ENCODE measurements around the gene USH2A.

The USH2A gene, protein sequence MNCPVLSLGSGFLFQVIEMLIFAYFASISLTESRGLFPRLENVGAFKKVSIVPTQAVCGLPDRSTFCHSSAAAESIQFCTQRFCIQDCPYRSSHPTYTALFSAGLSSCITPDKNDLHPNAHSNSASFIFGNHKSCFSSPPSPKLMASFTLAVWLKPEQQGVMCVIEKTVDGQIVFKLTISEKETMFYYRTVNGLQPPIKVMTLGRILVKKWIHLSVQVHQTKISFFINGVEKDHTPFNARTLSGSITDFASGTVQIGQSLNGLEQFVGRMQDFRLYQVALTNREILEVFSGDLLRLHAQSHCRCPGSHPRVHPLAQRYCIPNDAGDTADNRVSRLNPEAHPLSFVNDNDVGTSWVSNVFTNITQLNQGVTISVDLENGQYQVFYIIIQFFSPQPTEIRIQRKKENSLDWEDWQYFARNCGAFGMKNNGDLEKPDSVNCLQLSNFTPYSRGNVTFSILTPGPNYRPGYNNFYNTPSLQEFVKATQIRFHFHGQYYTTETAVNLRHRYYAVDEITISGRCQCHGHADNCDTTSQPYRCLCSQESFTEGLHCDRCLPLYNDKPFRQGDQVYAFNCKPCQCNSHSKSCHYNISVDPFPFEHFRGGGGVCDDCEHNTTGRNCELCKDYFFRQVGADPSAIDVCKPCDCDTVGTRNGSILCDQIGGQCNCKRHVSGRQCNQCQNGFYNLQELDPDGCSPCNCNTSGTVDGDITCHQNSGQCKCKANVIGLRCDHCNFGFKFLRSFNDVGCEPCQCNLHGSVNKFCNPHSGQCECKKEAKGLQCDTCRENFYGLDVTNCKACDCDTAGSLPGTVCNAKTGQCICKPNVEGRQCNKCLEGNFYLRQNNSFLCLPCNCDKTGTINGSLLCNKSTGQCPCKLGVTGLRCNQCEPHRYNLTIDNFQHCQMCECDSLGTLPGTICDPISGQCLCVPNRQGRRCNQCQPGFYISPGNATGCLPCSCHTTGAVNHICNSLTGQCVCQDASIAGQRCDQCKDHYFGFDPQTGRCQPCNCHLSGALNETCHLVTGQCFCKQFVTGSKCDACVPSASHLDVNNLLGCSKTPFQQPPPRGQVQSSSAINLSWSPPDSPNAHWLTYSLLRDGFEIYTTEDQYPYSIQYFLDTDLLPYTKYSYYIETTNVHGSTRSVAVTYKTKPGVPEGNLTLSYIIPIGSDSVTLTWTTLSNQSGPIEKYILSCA (N-terminal part only)

DNA sequence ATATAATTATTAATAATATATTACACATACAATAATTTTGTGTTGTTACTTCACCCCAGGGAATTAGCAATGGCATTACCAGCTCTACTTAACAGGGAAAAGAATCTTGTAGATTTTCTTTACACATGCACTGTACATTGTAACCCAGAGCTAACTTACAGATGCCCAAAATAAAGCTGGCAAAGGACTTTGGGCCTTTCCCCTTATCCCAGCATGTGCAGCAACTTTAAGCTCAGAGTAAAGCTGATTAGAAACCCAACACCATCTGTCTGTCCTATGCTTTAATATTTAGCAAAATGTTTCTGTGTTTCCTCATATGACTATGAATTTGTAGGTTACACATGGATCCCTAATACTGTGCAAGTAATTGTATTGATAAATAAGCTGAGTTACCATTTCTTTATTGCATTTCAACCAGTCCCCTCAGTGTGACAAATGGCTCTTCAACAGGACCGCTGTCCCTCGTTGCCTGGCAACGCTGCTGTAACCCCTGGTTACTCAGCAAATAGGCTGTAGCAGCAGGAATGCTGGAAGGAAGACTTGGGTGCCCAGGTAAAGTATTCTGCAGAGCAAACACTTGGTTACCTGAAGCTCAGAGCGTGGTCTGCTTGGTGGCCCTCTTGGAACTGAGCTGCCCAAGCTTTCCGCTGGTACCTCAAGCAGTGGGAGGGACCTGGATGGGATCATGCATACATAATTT is at the start of gene USH2A:
USH2A (minus strand) TSS at position 628 of the 700 bp plus-strand sequence. CDS start 1,112 bp downstream, outside the sequence.
- Histone ChIP-seq H3K4me2 (ENCODE audit: low read depth, low read length, poor library complexity, severe bottlenecking) (no peak within 1 kb of the TSS), H4K20me1 (ENCODE audit: insufficient read depth, low read length, poor library complexity, severe bottlenecking) (no peaks in the 10 kb centered on the region), H3K27me3 (ENCODE audit: insufficient read depth, low read length, poor library complexity, severe bottlenecking) (no peaks in the 10 kb centered on the region), H3K9ac (ENCODE audit: low read depth, low read length, poor library complexity, severe bottlenecking) (no peak within 1 kb of the TSS), H3K4me3 (ENCODE audit: low read length, poor library complexity, severe bottlenecking) (no peak within 1 kb of the TSS), H2AFZ (ENCODE audit: low read length) (no peak within 1 kb of the TSS), H3K4me1 (ENCODE audit: insufficient read depth, low read length, poor library complexity, severe bottlenecking) (no peaks in the 10 kb centered on the region), H3K79me2 (ENCODE audit: insufficient read depth, low read length) (no peaks in the 10 kb centered on the region), H3F3A (ENCODE audit: low read depth) (no peaks in the 10 kb centered on the region), H3K9me3 (ENCODE audit: insufficient read depth, low read depth, low read length) (no peaks in the 10 kb centered on the region), H3K9me2 (replicated peaks; ENCODE audit: low read depth, low read length) (no peaks in the 10 kb centered on the region), H3K36me3 (ENCODE audit: insufficient read depth, low read length) (no peaks in the 10 kb centered on the region)
- no peak for TF ChIP-seq CTCF (conservative IDR thresholded peaks at IDR 0.05; ENCODE audit: low read length)
- no peak for TF ChIP-seq EZH2phosphoT487 (IDR thresholded peaks at IDR 0.05; ENCODE audit: borderline replicate concordance)

- Histone ChIP-seq H3K4me1 (ENCODE audit: insufficient read depth, low read length, poor library complexity, severe bottlenecking) (no peaks in the 10 kb centered on the region), H4K20me1 (ENCODE audit: insufficient read depth, low read length, poor library complexity, severe bottlenecking) (no peaks in the 10 kb centered on the region), H2AFZ (ENCODE audit: low read length) (no peak overlapping the region), H3K36me3 (ENCODE audit: insufficient read depth, low read length) (no peaks in the 10 kb centered on the region), H3K9me3 (ENCODE audit: insufficient read depth, low read depth, low read length) (no peaks in the 10 kb centered on the region), H3K4me3 (ENCODE audit: low read length, poor library complexity, severe bottlenecking) (no peak overlapping the region), H3K9me2 (replicated peaks; ENCODE audit: low read depth, low read length) (no peaks in the 10 kb centered on the region), H3K4me2 (ENCODE audit: low read depth, low read length, poor library complexity, severe bottlenecking) (no peak overlapping the region), H3K27me3 (ENCODE audit: insufficient read depth, low read length, poor library complexity, severe bottlenecking) (no peaks in the 10 kb centered on the region), H3F3A (ENCODE audit: low read depth) (no peaks in the 10 kb centered on the region), H3K9ac (ENCODE audit: low read depth, low read length, poor library complexity, severe bottlenecking) (no peak overlapping the region), H3K79me2 (ENCODE audit: insufficient read depth, low read length) (no peaks in the 10 kb centered on the region)
- TF ChIP-seq CTCF (conservative IDR thresholded peaks at IDR 0.05; ENCODE audit: low read length) = no peak
- TF ChIP-seq EZH2phosphoT487 (IDR thresholded peaks at IDR 0.05; ENCODE audit: borderline replicate concordance) = no peak
Measured at GRCh38 chr1:216466162-216466801, 43.0 kb upstream of the USH2A start.

DNA sequence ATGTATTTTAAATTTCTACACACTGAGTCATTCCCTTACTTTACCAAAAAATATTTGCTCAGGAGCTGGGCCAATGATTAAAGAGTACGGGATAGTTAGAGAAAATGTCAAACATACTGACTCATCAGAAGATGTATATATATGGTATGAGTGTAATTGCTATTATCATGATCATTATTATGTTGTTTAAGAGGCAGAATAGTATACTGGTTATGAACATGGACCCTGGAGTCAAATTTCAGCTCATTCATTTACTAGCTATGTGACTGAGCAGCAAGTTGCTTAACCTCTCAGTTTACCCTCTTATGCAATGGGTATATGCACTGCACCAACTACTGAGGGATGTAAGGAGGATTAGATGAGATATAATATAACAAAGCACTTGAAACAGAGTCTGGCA is 41.2 kb upstream of the USH2A start:
- no peak overlapping the region for H2AFZ ChIP-seq (ENCODE audit: low read length)

More for the DNA sequence above, 41.2 kb upstream of the USH2A start:
- H3K9me3 ChIP-seq (ENCODE audit: insufficient read depth, low read depth, low read length) = no peaks in the 10 kb centered on the region
- no peaks in the 10 kb centered on the region for H3K9me2 ChIP-seq (replicated peaks; ENCODE audit: low read depth, low read length)
- H3K9ac ChIP-seq (ENCODE audit: low read depth, low read length, poor library complexity, severe bottlenecking) = no peak overlapping the region
- no peak overlapping the region for H3K4me2 ChIP-seq (ENCODE audit: low read depth, low read length, poor library complexity, severe bottlenecking)
- H3K79me2 ChIP-seq (ENCODE audit: insufficient read depth, low read length) = no peaks in the 10 kb centered on the region
- no peak overlapping the region for H3K4me3 ChIP-seq (ENCODE audit: low read length, poor library complexity, severe bottlenecking)
- no peaks in the 10 kb centered on the region for H3K27me3 ChIP-seq (ENCODE audit: insufficient read depth, low read length, poor library complexity, severe bottlenecking)
- no peaks in the 10 kb centered on the region for H3F3A ChIP-seq (ENCODE audit: low read depth)
- no peaks in the 10 kb centered on the region for H4K20me1 ChIP-seq (ENCODE audit: insufficient read depth, low read length, poor library complexity, severe bottlenecking)
- TF ChIP-seq EZH2phosphoT487 (IDR thresholded peaks at IDR 0.05; ENCODE audit: borderline replicate concordance) (no peak), CTCF (conservative IDR thresholded peaks at IDR 0.05; ENCODE audit: low read length) (no peak)
- H3K36me3 ChIP-seq (ENCODE audit: insufficient read depth, low read length) = no peaks in the 10 kb centered on the region
- no peaks in the 10 kb centered on the region for H3K4me1 ChIP-seq (ENCODE audit: insufficient read depth, low read length, poor library complexity, severe bottlenecking)
